ENCODE measurements around the gene CHRM5. TPM values are rescaled to one million over a fixed set of nuclear protein-coding genes. Genes with fewer than 3 reads are reported as not detected.
"Not testable (repeated sequence)": the region's sequence is repeated elsewhere in the genome, so short reads cannot be mapped to it uniquely, and the experiment has no call there.

CHRM5 gene
- total RNA-seq, 1 donor from 2014 or later = 0.07 TPM

DNA sequence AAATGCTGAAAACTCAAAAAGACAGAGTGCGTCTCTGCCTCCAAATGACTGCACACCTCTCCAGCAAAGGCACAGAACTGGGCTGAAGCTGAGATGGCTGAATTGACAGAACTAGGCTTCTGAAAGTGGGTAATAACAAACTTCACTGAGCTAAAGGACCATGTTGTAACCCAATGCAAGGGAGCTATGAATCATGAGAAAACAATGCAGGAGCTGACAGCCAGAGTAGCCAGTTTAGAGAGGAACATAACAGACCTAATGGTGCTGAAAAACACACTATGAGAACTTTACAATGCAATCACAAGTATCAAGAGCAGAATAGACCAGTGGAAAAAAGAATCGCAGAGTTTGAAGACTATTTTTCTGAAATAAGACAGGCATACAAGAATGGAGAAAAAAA, 80.8 kb downstream of the CHRM5 start:
- peak overlapping the region; percentile 1 for H3K4me3 Mint-ChIP-seq (ENCODE audit: unreplicated experiment)
- H3K27ac Mint-ChIP-seq (ENCODE audit: unreplicated experiment) = peak overlapping the region; percentile 83

DNA sequence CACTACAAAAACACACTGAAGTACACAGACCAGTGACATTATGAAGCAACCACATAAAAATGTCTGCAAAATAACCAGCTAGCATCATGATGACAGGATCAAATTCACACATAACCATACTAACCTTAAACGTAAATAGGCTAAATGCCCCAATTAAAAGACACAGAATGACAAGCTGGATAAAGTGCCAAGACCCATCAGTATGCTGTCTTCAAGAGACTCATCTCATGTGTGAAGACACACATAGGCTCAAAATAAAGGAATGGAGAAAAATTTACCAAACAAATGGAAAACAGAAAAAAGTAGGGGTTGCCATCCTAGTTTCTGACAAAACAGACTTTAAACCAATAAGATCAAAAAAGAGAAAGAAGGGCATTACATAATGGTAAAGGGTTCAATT, 82.1 kb downstream of the CHRM5 start:
- not testable (repeated sequence) for DNase-seq (ENCODE audit: low read depth); H3K27me3 ChIP-seq (ENCODE audit: insufficient read depth, low read length); H3K9ac ChIP-seq (ENCODE audit: low read length); H3K79me2 ChIP-seq (ENCODE audit: insufficient read depth, low read length); H2AFZ ChIP-seq (ENCODE audit: low read depth, low read length); FAIRE-seq; H3K9me3 ChIP-seq (ENCODE audit: insufficient read depth, low read depth, low read length); H4K20me1 ChIP-seq (ENCODE audit: insufficient read depth, low read length); H3K36me3 ChIP-seq (ENCODE audit: insufficient read depth, low read length); H3K27ac Mint-ChIP-seq (ENCODE audit: unreplicated experiment); H3K27me3 Mint-ChIP-seq (ENCODE audit: low read depth, unreplicated experiment); H3K4me2 ChIP-seq (ENCODE audit: low read length); H3K4me3 Mint-ChIP-seq (ENCODE audit: unreplicated experiment); H3K27ac ChIP-seq (ENCODE audit: low read depth, low read length); H3K4me3 ChIP-seq (ENCODE audit: insufficient read depth, low read depth, low read length)
- Mint-ChIP-seq H3K9me3 (ENCODE audit: unreplicated experiment) (peaks cover 37% of the 10 kb centered on the region), H3K36me3 (ENCODE audit: low read depth, unreplicated experiment) (peaks cover 12% of the 10 kb centered on the region), H3K4me1 (ENCODE audit: low read depth, unreplicated experiment) (peaks cover 34% of the 10 kb centered on the region)
- peaks cover 22% of the 10 kb centered on the region for H3K4me1 ChIP-seq (ENCODE audit: insufficient read depth, low read length)

More for the DNA sequence above, 80.8 kb downstream of the CHRM5 start:
- H3K27me3 Mint-ChIP-seq (ENCODE audit: low read depth, unreplicated experiment) = no peaks in the 10 kb centered on the region
- no peaks in the 10 kb centered on the region for H3K27me3 ChIP-seq (ENCODE audit: insufficient read depth, low read length)
- H2AFZ ChIP-seq (ENCODE audit: low read depth, low read length) = no peak overlapping the region
- peak overlapping the region; percentile 22 for H3K4me3 ChIP-seq (ENCODE audit: insufficient read depth, low read depth, low read length)
- H3K4me1 Mint-ChIP-seq (ENCODE audit: low read depth, unreplicated experiment) = peaks cover 38% of the 10 kb centered on the region
- H3K79me2 ChIP-seq (ENCODE audit: insufficient read depth, low read length) = no peaks in the 10 kb centered on the region
- peak overlapping the region; percentile 81 for H3K4me2 ChIP-seq (ENCODE audit: low read length)
- H3K36me3 ChIP-seq (ENCODE audit: insufficient read depth, low read length) = no peaks in the 10 kb centered on the region
- no peaks in the 10 kb centered on the region for H3K9me3 ChIP-seq (ENCODE audit: insufficient read depth, low read depth, low read length)
- H3K9ac ChIP-seq (ENCODE audit: low read length) = peak overlapping the region; percentile 83
- no peaks in the 10 kb centered on the region for H4K20me1 ChIP-seq (ENCODE audit: insufficient read depth, low read length)
- peaks cover 22% of the 10 kb centered on the region for H3K4me1 ChIP-seq (ENCODE audit: insufficient read depth, low read length)
- H3K27ac ChIP-seq (ENCODE audit: low read depth, low read length) = peak overlapping the region; percentile 98
- peaks cover 34% of the 10 kb centered on the region for H3K9me3 Mint-ChIP-seq (ENCODE audit: unreplicated experiment)
- FAIRE-seq = peak; percentile 88
- DNase-seq (ENCODE audit: low read depth) = peak; percentile 87
- no peak for TF ChIP-seq EZH2 (IDR thresholded peaks at IDR 0.05; ENCODE audit: insufficient read depth, low read length)
- TF ChIP-seq, protein P1, sequence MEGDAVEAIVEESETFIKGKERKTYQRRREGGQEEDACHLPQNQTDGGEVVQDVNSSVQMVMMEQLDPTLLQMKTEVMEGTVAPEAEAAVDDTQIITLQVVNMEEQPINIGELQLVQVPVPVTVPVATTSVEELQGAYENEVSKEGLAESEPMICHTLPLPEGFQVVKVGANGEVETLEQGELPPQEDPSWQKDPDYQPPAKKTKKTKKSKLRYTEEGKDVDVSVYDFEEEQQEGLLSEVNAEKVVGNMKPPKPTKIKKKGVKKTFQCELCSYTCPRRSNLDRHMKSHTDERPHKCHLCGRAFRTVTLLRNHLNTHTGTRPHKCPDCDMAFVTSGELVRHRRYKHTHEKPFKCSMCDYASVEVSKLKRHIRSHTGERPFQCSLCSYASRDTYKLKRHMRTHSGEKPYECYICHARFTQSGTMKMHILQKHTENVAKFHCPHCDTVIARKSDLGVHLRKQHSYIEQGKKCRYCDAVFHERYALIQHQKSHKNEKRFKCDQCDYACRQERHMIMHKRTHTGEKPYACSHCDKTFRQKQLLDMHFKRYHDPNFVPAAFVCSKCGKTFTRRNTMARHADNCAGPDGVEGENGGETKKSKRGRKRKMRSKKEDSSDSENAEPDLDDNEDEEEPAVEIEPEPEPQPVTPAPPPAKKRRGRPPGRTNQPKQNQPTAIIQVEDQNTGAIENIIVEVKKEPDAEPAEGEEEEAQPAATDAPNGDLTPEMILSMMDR (IDR thresholded peaks at IDR 0.05; ENCODE audit: insufficient read depth, low read depth, low read length) = no peak
- H3K36me3 Mint-ChIP-seq (ENCODE audit: low read depth, unreplicated experiment) = peaks cover 12% of the 10 kb centered on the region

DNA sequence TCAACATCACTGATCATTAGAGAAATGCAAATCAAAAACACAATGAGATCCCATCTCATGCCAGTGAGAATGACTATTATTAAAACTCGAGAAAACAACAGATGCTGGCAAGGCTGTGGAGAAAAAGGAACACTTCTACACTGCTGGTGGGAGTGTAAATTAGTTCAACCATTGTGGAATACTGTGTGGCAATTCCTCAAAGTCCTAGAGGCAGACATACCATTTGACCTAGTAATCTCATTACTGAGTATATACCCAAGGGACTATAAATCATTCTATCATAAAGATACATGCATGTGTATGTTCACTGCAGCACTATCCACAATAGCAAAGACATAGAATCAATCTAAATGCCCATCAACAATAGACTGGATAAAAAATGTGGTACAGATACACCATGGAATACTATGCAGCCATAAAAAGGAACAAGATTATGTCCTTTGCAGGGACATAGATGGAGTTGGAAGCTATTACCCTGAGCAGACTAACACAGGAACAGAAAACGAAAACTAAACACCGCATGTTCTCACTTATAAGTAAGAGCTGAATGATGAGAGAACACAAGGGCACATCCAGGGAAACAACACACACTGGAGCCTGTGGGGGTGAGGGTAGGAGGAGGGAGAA, 85.9 kb downstream of the CHRM5 start:
- H2AFZ ChIP-seq (ENCODE audit: low read depth, low read length) = no peak overlapping the region
- H3K9ac ChIP-seq (ENCODE audit: low read length) = no peak overlapping the region
- H3K27me3 ChIP-seq (ENCODE audit: insufficient read depth, low read length) = no peaks in the 10 kb centered on the region
- DNase-seq (ENCODE audit: low read depth) (no peak), FAIRE-seq (peak; percentile 64)
- H3K4me2 ChIP-seq (ENCODE audit: low read length) = no peak overlapping the region
- H3K4me1 ChIP-seq (ENCODE audit: insufficient read depth, low read length) = peaks cover 21% of the 10 kb centered on the region
- no peaks in the 10 kb centered on the region for H3K36me3 ChIP-seq (ENCODE audit: insufficient read depth, low read length)
- H3K27ac Mint-ChIP-seq (ENCODE audit: unreplicated experiment) = no peak overlapping the region
- no peaks in the 10 kb centered on the region for H3K27me3 Mint-ChIP-seq (ENCODE audit: low read depth, unreplicated experiment)
- H3K9me3 Mint-ChIP-seq (ENCODE audit: unreplicated experiment) = peaks cover 36% of the 10 kb centered on the region
- H3K4me3 ChIP-seq (ENCODE audit: insufficient read depth, low read depth, low read length) = no peak overlapping the region
- peaks cover 12% of the 10 kb centered on the region for H3K36me3 Mint-ChIP-seq (ENCODE audit: low read depth, unreplicated experiment)
- H4K20me1 ChIP-seq (ENCODE audit: insufficient read depth, low read length) = no peaks in the 10 kb centered on the region
- H3K4me1 Mint-ChIP-seq (ENCODE audit: low read depth, unreplicated experiment) = peaks cover 17% of the 10 kb centered on the region
- no peak overlapping the region for H3K4me3 Mint-ChIP-seq (ENCODE audit: unreplicated experiment)
- no peak overlapping the region for H3K27ac ChIP-seq (ENCODE audit: low read depth, low read length)
- H3K9me3 ChIP-seq (ENCODE audit: insufficient read depth, low read depth, low read length) = no peaks in the 10 kb centered on the region
- TF ChIP-seq EZH2 (IDR thresholded peaks at IDR 0.05; ENCODE audit: insufficient read depth, low read length) = no peak
- TF ChIP-seq, protein P1 (IDR thresholded peaks at IDR 0.05; ENCODE audit: insufficient read depth, low read depth, low read length) = no peak
- no peaks in the 10 kb centered on the region for H3K79me2 ChIP-seq (ENCODE audit: insufficient read depth, low read length)
